Measurements from ENCODE around the gene NDST3.

Gene NDST3

GRCh38 chr4:118082182-118082581 is 47.9 kb downstream of the NDST3 start:
- no peak for DNase-seq (ENCODE audit: low read depth in 1 of 2, low spot score in 1 of 2)
- H3K27ac ChIP-seq (replicated peaks) = no peak overlapping the region
- no peak overlapping the region for H3K4me3 ChIP-seq (replicated peaks; ENCODE audit: insufficient read depth, low read length)
- no peaks in the 10 kb centered on the region for H3K27me3 ChIP-seq (ENCODE audit: insufficient read depth, poor library complexity, severe bottlenecking)
- TF ChIP-seq GABPA (IDR thresholded peaks at IDR 0.05; ENCODE audit: low read depth) (no peak), POLR2AphosphoS5 (IDR thresholded peaks at IDR 0.05; ENCODE audit: low read depth) (no peak), SPI1 (IDR thresholded peaks at IDR 0.05; ENCODE audit: borderline replicate concordance, low read depth) (no peak)
- TF ChIP-seq, protein P1, sequence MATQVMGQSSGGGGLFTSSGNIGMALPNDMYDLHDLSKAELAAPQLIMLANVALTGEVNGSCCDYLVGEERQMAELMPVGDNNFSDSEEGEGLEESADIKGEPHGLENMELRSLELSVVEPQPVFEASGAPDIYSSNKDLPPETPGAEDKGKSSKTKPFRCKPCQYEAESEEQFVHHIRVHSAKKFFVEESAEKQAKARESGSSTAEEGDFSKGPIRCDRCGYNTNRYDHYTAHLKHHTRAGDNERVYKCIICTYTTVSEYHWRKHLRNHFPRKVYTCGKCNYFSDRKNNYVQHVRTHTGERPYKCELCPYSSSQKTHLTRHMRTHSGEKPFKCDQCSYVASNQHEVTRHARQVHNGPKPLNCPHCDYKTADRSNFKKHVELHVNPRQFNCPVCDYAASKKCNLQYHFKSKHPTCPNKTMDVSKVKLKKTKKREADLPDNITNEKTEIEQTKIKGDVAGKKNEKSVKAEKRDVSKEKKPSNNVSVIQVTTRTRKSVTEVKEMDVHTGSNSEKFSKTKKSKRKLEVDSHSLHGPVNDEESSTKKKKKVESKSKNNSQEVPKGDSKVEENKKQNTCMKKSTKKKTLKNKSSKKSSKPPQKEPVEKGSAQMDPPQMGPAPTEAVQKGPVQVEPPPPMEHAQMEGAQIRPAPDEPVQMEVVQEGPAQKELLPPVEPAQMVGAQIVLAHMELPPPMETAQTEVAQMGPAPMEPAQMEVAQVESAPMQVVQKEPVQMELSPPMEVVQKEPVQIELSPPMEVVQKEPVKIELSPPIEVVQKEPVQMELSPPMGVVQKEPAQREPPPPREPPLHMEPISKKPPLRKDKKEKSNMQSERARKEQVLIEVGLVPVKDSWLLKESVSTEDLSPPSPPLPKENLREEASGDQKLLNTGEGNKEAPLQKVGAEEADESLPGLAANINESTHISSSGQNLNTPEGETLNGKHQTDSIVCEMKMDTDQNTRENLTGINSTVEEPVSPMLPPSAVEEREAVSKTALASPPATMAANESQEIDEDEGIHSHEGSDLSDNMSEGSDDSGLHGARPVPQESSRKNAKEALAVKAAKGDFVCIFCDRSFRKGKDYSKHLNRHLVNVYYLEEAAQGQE (IDR thresholded peaks at IDR 0.05; ENCODE audit: insufficient replicate concordance, low read depth) = no peak
- TF ChIP-seq, protein P2, sequence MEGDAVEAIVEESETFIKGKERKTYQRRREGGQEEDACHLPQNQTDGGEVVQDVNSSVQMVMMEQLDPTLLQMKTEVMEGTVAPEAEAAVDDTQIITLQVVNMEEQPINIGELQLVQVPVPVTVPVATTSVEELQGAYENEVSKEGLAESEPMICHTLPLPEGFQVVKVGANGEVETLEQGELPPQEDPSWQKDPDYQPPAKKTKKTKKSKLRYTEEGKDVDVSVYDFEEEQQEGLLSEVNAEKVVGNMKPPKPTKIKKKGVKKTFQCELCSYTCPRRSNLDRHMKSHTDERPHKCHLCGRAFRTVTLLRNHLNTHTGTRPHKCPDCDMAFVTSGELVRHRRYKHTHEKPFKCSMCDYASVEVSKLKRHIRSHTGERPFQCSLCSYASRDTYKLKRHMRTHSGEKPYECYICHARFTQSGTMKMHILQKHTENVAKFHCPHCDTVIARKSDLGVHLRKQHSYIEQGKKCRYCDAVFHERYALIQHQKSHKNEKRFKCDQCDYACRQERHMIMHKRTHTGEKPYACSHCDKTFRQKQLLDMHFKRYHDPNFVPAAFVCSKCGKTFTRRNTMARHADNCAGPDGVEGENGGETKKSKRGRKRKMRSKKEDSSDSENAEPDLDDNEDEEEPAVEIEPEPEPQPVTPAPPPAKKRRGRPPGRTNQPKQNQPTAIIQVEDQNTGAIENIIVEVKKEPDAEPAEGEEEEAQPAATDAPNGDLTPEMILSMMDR (IDR thresholded peaks at IDR 0.05; ENCODE audit: insufficient read depth, low read length) = no peak

- DNase-seq (ENCODE audit: low read depth in 1 of 2, low spot score in 1 of 2) = no peak
- Histone ChIP-seq H3K27me3 (ENCODE audit: insufficient read depth, poor library complexity, severe bottlenecking) (no peaks in the 10 kb centered on the region), H3K4me3 (replicated peaks; ENCODE audit: insufficient read depth, low read length) (no peak overlapping the region), H3K27ac (replicated peaks) (no peak overlapping the region)
- no peak for TF ChIP-seq POLR2AphosphoS5 (IDR thresholded peaks at IDR 0.05; ENCODE audit: low read depth)
- no peak for TF ChIP-seq GABPA (IDR thresholded peaks at IDR 0.05; ENCODE audit: low read depth)
- TF ChIP-seq, protein P2 (IDR thresholded peaks at IDR 0.05; ENCODE audit: insufficient read depth, low read length) = no peak
Measured at GRCh38 chr4:118085700-118086099, 51.4 kb downstream of the NDST3 start.

- no peak for DNase-seq (ENCODE audit: low read depth in 1 of 2, low spot score in 1 of 2)
- Histone ChIP-seq H3K4me3 (replicated peaks; ENCODE audit: insufficient read depth, low read length) (no peak overlapping the region), H3K27me3 (ENCODE audit: insufficient read depth, poor library complexity, severe bottlenecking) (no peaks in the 10 kb centered on the region), H3K27ac (replicated peaks) (no peak overlapping the region)
- TF ChIP-seq, protein P2 (IDR thresholded peaks at IDR 0.05; ENCODE audit: insufficient read depth, low read length) = no peak
- TF ChIP-seq POLR2AphosphoS5 (IDR thresholded peaks at IDR 0.05; ENCODE audit: low read depth) = no peak
- no peak for TF ChIP-seq SPI1 (IDR thresholded peaks at IDR 0.05; ENCODE audit: borderline replicate concordance, low read depth)
- no peak for TF ChIP-seq GABPA (IDR thresholded peaks at IDR 0.05; ENCODE audit: low read depth)
- TF ChIP-seq, protein P1 (IDR thresholded peaks at IDR 0.05; ENCODE audit: insufficient replicate concordance, low read depth) = no peak
Measured at GRCh38 chr4:118086344-118086743, 52.1 kb downstream of the NDST3 start.

- Histone ChIP-seq H3K27ac (replicated peaks) (no peak overlapping the region), H3K4me3 (replicated peaks; ENCODE audit: insufficient read depth, low read length) (no peak overlapping the region), H3K27me3 (ENCODE audit: insufficient read depth, poor library complexity, severe bottlenecking) (no peaks in the 10 kb centered on the region)
- TF ChIP-seq POLR2AphosphoS5 (IDR thresholded peaks at IDR 0.05; ENCODE audit: low read depth) = no peak
- TF ChIP-seq, protein P1 (IDR thresholded peaks at IDR 0.05; ENCODE audit: insufficient replicate concordance, low read depth) = no peak
- TF ChIP-seq, protein P2 (IDR thresholded peaks at IDR 0.05; ENCODE audit: insufficient read depth, low read length) = no peak
- no peak for TF ChIP-seq GABPA (IDR thresholded peaks at IDR 0.05; ENCODE audit: low read depth)
- TF ChIP-seq SPI1 (IDR thresholded peaks at IDR 0.05; ENCODE audit: borderline replicate concordance, low read depth) = no peak
- DNase-seq (ENCODE audit: low read depth in 1 of 2, low spot score in 1 of 2) = no peak
Measured at GRCh38 chr4:118087366-118087765, 53.1 kb downstream of the NDST3 start.
